GM19099 (cell line): ENCODE results near the gene PDGFRB.

Experiments
- POLR2A ChIP-seq: IDR thresholded peaks from 3 replicates; pipeline ENCODE4 v1.6.1; 2011; ENCODE audit warnings: low read depth; ENCODE audit not compliant: insufficient read length; ENCODE audit errors: extremely low read depth

PDGFRB gene

GRCh38 chr5:150159741-150160179 is 4.1 kb upstream of the PDGFRB start:
- TF ChIP-seq POLR2A, result no peak

DNA sequence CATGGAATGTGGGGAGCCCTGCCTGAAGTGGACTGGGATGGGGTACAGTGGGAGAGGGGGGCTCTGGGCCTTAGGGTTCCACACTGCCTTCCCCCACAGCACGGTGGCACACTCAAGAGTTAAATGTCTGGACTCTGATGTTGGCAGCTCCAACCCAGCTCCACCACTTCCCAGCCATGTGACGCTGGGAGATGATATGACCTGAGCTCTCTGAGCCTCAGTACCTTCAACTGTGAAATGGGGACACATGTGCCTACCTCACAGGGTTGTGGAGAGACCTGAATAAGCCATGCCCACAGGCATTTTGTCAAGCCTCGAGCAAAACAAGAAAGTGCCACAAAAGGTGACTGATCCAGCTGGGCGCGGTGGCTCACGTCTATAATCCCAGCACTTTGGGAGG is 3.4 kb upstream of the PDGFRB start:
- no peak for TF ChIP-seq POLR2A

DNA sequence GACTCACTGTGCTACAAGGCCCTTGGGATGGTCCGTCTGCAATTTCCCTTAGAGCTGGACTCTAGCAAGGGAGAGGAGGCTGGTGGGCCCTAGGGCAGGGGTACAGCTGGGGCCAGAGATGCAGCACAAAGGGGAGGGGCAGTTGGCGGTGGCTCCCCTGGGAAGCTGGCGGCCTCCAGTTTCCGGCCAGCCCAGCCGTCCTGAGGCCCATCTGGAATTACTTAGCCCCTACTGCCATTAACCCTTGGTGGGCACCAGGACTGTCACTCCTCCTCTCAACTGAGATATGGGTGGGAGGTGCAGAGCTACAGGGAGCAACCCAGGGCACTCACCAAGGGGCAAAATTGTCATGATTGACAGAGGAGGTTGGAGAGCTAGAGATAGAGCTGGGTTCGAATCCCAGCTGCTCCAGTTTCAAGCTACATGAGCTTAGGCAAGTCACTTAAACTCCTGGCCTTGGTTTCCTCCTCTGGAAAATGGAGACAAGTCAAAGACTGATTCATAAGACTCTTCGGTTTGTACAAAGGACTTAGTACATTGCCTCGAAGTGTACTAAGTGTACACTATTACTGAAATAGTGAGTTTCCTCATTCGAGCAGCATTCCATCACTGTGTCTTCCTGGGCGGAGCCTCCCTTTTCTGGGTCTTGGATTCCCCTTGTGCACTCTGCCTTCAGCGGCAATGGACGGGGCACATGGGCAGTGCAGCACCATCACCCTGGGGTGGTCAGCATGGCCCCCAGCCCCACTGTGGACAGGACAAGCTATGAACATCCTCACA is 2.7 kb upstream of the PDGFRB start:
- no peak for TF ChIP-seq POLR2A

GRCh38 chr5:150157168-150157567 is 1.5 kb upstream of the PDGFRB start:
- no peak for TF ChIP-seq POLR2A

DNA sequence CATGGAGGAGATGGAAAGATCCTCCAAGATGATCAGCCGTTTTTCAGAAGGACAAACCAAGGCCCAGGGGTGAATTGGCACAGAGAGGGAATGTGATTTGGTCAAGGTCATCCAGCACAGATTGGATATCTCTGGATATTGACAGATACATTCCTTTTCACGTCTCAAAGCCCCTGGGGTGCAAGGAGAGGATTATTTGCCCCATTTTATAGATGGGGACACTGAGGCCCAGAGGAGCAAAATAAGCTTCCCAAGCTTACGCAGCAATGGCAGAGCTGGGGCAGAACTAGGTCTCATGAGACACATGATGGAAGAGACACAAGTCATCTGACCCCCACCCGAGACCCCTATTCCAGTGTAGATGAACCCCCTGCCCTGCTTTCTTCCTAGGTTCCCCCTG is 895 bp upstream of the PDGFRB start:
- no peak for TF ChIP-seq POLR2A

DNA sequence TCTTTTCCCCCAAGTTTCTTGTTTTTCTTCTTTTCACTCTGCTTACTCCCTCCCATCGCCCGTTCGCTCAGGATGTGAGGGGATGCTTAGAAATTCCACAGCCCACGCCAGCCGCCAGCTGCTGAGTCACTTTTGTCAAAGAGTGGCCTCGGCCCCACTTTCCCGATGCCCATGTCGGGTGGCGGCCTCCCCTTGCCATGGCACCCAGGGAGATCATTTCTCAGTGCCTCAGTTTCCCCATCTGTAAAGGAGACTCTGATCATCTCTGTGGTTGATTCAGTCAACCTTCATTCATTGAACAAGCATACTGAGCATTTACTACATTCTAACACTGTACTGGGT is 353 bp upstream of the PDGFRB start:
- no peak for TF ChIP-seq POLR2A

DNA sequence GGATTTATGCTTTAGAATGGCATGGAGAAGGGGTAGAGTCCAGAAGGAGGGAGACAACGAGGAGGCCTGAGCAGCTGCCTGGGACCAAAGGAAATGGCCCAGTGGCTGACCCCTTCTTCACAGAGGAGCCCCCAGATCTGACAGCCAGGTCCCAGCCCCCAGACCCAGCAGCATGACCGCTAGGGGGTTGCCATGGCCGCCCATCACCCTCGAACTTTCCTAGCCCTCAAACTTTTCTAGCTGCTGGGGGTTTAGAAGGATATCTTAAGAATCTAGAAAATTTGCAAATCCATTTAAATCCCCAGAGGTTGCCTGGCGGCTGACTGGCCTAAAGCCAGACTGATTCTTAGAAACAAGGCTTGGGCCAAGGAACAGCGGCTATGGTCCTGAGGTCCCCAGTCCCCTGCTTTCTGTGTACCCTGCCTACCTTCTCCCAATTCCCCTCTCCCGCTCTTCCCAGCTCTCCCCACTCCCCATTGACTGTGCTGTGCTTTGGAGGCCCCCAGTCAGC is 972 bp downstream of the PDGFRB start:
- no peak for TF ChIP-seq POLR2A

- no peak for TF ChIP-seq POLR2A
Measured at GRCh38 chr5:150153957-150154617, 1.6 kb downstream of the PDGFRB start.

DNA sequence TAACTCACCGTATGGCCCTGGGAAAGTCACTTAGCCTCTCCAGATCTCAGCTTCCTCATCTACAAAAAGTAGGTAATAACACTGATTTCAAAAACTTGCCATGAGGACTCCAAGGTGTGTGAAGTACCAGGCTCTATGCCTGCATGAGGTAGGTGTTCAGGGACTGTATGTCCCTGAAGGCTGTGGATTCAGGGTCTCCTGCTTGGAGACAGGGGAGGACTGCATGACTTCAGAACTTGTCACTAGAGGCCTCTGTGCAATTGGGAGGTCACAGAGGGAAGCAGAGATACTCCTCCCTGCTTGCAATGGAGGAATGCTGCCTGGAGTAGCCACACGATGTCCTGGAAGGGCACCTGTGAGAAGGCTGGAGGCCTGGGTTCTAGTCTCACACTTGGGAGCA is 2.2 kb downstream of the PDGFRB start:
- TF ChIP-seq POLR2A, result no peak

GRCh38 chr5:150152636-150153462 is 2.8 kb downstream of the PDGFRB start:
- no peak for TF ChIP-seq POLR2A

DNA sequence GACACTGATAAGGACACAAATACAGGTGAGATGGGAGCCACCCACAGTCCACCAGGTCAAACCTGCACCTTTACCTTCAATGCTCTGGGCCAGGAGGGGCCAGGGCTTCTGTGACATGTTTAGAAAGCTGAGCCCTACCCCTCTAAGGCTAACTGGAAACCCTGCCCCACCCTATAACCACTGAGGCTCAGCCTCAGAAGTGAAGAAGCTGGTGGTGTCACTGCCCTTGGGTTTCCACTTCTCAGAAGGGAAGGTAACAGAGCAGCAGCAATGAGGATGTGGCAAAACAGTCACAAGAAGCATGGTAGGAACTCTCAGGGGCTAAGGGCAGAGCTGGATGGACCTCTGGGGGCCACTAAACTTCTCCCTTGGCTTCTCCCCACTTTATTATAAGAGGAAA is 6.0 kb downstream of the PDGFRB start:
- no peak for TF ChIP-seq POLR2A

- no peak for TF ChIP-seq POLR2A
Measured at GRCh38 chr5:150148117-150148927, 7.3 kb downstream of the PDGFRB start.

DNA sequence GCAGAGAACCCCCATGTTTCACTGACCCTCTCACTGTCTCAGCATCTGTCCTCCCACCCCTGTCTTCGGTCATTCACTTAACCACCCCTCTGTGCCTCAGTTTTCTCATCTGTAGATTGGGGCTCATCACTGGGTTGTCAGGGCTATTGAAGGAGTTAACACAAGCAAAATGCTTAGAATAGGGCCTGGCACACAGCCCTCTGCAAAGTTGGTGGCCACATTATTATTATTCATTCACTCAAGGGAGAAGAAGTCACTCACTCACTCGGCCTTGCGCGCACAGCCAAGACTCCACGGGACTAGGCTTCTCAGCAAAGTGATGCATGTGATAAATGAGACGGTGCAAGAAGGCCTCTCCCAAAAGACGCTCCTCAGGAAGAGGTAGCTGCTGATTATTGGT is 8.0 kb downstream of the PDGFRB start:
- TF ChIP-seq POLR2A, result no peak

- no peak for TF ChIP-seq POLR2A
Measured at GRCh38 chr5:150146862-150147601, 8.6 kb downstream of the PDGFRB start.
